Gastrocnemius medialis (tissue), 4 donors: ENCODE data around the gene TGM3.

Experiments
- POLR2A ChIP-seq, 2 donors: fragments of 450-650 bp; IDR thresholded peaks; one replicate each; pipeline ENCODE4 v1.6.1; 2017; ENCODE audit warnings: antibody characterized with exemption in 2 of 2, mild to moderate bottlenecking in 2 of 2, moderate library complexity in 2 of 2
- TF ChIP-seq, protein P1 (sequence below), 5 experiments: fragments of 450-650 bp in 3 of 5; fragments of 200-600 bp in 2 of 5; sonication (generic) in 2 of 5; IDR thresholded peaks in 4 of 5; conservative IDR thresholded peaks in 1 of 5; 1 replicate in 4 of 5; 2 replicates in 1 of 5; pipeline ENCODE4 v1.5.1; 2016 to 2019; ENCODE audit warnings: antibody characterized with exemption in 5 of 5, mild to moderate bottlenecking in 3 of 5, moderate library complexity in 3 of 5

DNA sequence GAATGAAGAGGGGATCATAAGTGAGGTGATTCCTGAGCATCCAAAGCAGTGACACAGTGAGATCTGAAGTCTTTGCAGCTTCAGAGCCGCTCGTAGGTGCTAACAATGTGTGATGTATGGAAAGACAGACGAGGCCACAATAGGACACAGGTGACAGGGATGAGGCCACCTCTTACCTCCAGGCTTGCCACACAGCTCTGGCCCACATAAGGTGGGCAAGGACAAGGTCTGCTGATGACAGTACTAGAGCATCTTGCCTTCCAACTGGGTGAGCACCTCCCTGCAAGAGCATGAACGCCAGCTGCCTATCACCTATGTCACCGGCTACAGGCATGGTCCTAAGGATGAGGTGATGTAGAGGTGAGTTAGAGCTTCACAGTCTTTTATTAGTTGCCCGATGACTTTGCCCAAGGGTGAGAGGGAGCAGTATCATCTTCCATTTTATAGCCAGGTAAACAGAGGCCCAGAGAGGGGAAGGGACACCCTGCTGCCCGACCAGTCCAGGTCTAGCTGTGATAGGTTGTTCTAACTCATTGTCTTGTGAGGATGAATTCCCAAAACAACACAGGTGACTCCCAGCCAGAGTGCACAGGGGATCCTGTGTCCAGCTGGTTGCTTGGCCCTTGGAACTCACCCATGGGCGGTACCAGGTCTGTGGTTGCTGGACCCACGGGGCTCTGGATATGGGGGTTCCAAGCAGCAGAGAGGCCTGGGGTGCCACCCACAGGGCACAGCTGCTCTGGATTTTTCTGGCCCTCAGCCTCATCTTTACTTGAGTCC lies 78.7 kb downstream of the TGM3 start:
- TF ChIP-seq POLR2A (IDR thresholded peaks at IDR 0.05), result no peak
- TF ChIP-seq, protein P1, sequence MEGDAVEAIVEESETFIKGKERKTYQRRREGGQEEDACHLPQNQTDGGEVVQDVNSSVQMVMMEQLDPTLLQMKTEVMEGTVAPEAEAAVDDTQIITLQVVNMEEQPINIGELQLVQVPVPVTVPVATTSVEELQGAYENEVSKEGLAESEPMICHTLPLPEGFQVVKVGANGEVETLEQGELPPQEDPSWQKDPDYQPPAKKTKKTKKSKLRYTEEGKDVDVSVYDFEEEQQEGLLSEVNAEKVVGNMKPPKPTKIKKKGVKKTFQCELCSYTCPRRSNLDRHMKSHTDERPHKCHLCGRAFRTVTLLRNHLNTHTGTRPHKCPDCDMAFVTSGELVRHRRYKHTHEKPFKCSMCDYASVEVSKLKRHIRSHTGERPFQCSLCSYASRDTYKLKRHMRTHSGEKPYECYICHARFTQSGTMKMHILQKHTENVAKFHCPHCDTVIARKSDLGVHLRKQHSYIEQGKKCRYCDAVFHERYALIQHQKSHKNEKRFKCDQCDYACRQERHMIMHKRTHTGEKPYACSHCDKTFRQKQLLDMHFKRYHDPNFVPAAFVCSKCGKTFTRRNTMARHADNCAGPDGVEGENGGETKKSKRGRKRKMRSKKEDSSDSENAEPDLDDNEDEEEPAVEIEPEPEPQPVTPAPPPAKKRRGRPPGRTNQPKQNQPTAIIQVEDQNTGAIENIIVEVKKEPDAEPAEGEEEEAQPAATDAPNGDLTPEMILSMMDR (IDR thresholded peaks at IDR 0.05 in 4 of 5, conservative IDR thresholded peaks at IDR 0.05 in 1 of 5), result no peak
